Urinary bladder (tissue), 4 donors: ENCODE results near the gene RAP1B. TPM values are rescaled to one million over a fixed set of nuclear protein-coding genes. Genes with fewer than 3 reads are reported as not detected.
"Not testable (repeated sequence)": the region's sequence is repeated elsewhere in the genome, so short reads cannot be mapped to it uniquely, and the experiment has no call there.

Experiments used
- DNase-seq: peaks from one replicate; pipeline ENCODE4 v3.0.0-alpha.2; 2015; ENCODE audit errors: extremely low spot score
- H3K27ac ChIP-seq: one replicate; pipeline ENCODE4 v1.5.1; 2013; ENCODE audit warnings: low read depth, mild to moderate bottlenecking, moderate library complexity
- H3K36me3 ChIP-seq: one replicate; pipeline ENCODE4 v1.6.1; 2013; ENCODE audit warnings: mild to moderate bottlenecking, moderate library complexity; ENCODE audit not compliant: insufficient read depth
- H3K4me1 ChIP-seq: one replicate; pipeline ENCODE4 v1.6.1; 2013; ENCODE audit warnings: mild to moderate bottlenecking, moderate library complexity; ENCODE audit not compliant: insufficient read depth
- H3K4me3 ChIP-seq: one replicate; pipeline ENCODE4 v1.5.1; 2013; ENCODE audit warnings: low read depth, low read length
- WGBS: extraction: QIAGEN DNeasy Blood & Tissue Kit; methylation state at CpG from one replicate; pipeline ENCODE4 v1.1.7; 2013; 5-methylcytosine and 5-hydroxymethylcytosine counted together
- polyA plus RNA-seq: library from polyadenylated mRNA; stranded (reverse); fragments of 200-250 nt; gene quantifications from one replicate; pipeline ENCODE4 v1.2.3, GENCODE V29; 2013
- small RNA-seq: library from RNA; depleted of rRNA; stranded (forward); fragments of <200 nt; gene quantifications from one replicate; pipeline ENCODE3, GENCODE V24; 2014
- total RNA-seq: library from RNA; depleted of rRNA; stranded (reverse); fragments of >200 nt; gene quantifications from one replicate; pipeline ENCODE4 v1.2.3, GENCODE V29; 2014
- donor health status: healthy with polysubstance abuse.
- donor health status: healthy.

RAP1B gene
- total and polyA plus RNA-seq, 2 donors = 145 to 302 TPM

GRCh38 chr12:68671179-68671578 lies 60.5 kb downstream of the RAP1B start:
- no peak for DNase-seq
- H3K4me1 ChIP-seq = no peaks in the 10 kb centered on the region
- H3K27ac ChIP-seq = no peak overlapping the region
- 89% methylated on average over 4 of the region's 4 CpGs for WGBS
- H3K36me3 ChIP-seq = no peaks in the 10 kb centered on the region
- H3K4me3 ChIP-seq = no peak overlapping the region

GRCh38 chr12:68673788-68674187 lies 63.1 kb downstream of the RAP1B start:
- Histone ChIP-seq H3K4me1 (no peaks in the 10 kb centered on the region), H3K4me3 (no peak overlapping the region), H3K36me3 (no peaks in the 10 kb centered on the region), H3K27ac (no peak overlapping the region)
- no peak for DNase-seq
- WGBS = 76% methylated on average over 4 of the region's 4 CpGs

DNA sequence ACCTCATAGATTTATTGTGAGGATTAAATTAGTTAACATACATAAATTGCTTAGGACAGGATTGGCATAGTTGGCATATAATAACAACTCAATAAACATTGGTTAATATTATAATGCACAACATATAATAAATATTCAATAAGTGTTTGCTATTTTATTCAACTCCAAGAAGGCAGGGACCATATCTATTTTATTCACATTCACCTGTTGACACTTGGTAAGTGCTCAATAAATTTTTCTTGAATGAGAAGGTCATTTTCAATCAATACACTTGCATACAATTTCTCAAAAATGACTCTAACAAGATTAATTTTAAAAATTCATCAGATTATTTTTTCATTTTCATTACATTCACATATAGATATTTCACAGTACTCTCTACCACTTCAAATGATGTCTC lies 63.7 kb downstream of the RAP1B start:
- no peak for DNase-seq
- H3K4me3 ChIP-seq = no peak overlapping the region

GRCh38 chr12:68675101-68675842 lies 64.6 kb downstream of the RAP1B start:
- no peak for DNase-seq
- Histone ChIP-seq H3K36me3 (peaks cover 2% of the 10 kb centered on the region), H3K4me1 (no peaks in the 10 kb centered on the region), H3K27ac (no peak overlapping the region), H3K4me3 (no peak overlapping the region)
- 41% methylated on average over 5 of the region's 5 CpGs for WGBS

More for the DNA sequence above, 63.7 kb downstream of the RAP1B start:
- H3K27ac ChIP-seq = no peak overlapping the region
- H3K4me1 ChIP-seq = no peaks in the 10 kb centered on the region
- peaks cover 2% of the 10 kb centered on the region for H3K36me3 ChIP-seq

DNA sequence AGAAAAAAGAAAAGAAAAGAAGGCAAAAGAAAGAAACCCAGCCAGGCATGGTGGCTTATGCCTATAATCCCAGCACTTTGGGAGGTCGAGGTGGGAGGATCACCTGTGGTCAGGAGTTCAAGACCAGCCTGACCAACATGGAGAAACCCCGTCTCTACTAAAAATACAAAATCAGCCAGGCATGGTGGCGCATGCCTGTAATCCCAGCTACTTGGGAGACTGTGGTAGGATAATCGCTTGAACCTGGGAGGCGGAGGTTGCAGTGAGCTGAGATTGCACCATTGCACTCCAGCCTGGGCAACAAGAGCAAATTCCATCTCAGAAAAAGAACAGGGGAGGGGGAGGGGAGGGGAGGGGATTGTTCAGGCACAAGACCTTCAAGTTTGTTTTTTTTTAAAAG lies 66.2 kb downstream of the RAP1B start:
- not testable (repeated sequence) for H3K4me1 ChIP-seq, DNase-seq, H3K36me3 ChIP-seq, H3K27ac ChIP-seq, H3K4me3 ChIP-seq
- WGBS = 96% methylated on average over 5 of the region's 5 CpGs

GRCh38 chr12:68686262-68686594 lies 75.5 kb downstream of the RAP1B start:
- Histone ChIP-seq H3K4me1 (no peaks in the 10 kb centered on the region), H3K4me3 (peak overlapping the region; percentile 74), H3K27ac (peak overlapping the region; percentile 81), H3K36me3 (no peaks in the 10 kb centered on the region)
- 47% methylated on average over 3 of the region's 3 CpGs for WGBS
- DNase-seq = peak; percentile 5

DNA sequence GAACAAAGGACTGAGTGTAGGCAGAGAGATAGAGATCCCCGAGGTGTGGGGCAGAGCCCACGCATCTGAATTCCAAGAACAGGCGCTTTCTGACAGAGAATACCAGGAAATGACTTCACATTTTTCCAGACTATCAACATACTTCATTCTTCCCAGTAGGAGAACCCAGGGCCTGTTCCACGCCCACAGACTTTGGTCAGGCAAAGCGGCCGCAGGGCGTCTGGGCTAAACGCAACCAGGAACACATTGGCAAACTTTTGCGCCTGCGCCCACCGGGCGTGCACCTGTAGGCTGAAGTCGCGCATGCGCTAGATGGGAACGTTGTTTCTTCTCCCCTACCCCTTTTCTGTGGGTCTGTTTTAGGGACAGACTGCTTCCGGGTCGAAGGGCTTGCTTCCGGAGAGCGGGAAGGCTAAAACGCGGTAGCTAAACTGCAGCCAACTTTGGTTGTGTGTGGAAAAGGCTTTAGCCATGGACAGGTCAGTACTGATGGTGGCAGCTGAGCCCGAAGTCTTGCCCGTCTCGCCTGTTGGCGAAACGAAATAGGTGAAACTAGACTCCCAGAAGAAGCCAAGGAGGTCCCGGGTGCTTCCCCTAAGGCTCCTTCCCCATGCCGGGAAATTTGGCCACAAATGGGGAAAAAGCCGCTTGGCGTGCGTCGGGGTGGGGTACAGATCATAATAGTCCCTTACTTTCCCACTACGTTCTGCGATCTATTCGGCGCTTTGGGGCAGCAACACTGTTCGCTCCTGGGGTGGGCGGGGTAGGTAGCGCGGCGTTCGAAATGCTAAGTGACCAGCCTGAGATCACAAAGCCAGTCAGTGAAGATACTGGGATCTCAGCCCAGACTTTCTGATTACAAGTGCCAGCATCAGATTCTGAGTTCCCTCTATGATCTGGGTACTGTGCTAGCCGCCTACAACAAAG lies 76.2 kb downstream of the RAP1B start, which contains the start of gene NUP107:
NUP107 (plus strand) TSS at position 384 of the 927 bp plus-strand sequence; CDS start at position 472, 88 bp downstream.
- no peaks in the 10 kb centered on the region for H3K4me1 ChIP-seq
- peak; percentile 97 for DNase-seq
- under 1% methylated on average over 44 of the region's 44 CpGs for WGBS
- H3K4me3 ChIP-seq = peak within 1 kb of the TSS; percentile 74
- H3K27ac ChIP-seq = peak within 1 kb of the TSS; percentile 81
- peaks cover 1% of the 10 kb centered on the region for H3K36me3 ChIP-seq

GRCh38 chr12:68695454-68695853 lies 84.8 kb downstream of the RAP1B start:
- Histone ChIP-seq H3K36me3 (peaks cover 4% of the 10 kb centered on the region), H3K27ac (no peak overlapping the region), H3K4me1 (no peaks in the 10 kb centered on the region), H3K4me3 (no peak overlapping the region)
- no peak for DNase-seq

DNA sequence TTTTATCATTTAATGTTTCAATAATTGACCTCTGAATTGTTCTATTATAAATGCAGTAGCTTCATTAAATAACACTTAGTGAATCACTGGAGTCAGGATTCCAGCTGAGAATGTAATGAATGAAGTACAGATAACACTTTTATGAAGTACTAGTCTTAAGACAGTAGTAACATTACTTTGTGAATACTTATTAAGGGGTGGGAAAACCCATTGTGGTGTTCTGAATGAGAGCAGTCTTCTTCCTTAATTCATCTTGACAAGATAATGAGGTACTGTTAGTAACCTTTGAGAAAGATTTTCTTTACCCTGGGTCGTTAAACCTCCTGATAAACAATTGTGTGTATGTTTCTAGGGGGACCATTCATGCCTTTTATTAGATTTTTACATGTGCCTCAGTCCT lies 88.8 kb downstream of the RAP1B start:
- WGBS = 84% methylated on average over 1 of the region's 1 CpG
- no peak overlapping the region for H3K27ac ChIP-seq
- no peaks in the 10 kb centered on the region for H3K4me1 ChIP-seq
- peaks cover 2% of the 10 kb centered on the region for H3K36me3 ChIP-seq
- DNase-seq = no peak
- H3K4me3 ChIP-seq = no peak overlapping the region

Small RNAs within 50 kb of the gene (small RNA-seq; reads per million reads assigned to genes)
- gene RF00017 (not detected), gene SNORA70G (not detected)

Other genes with a start within 250 kb of the RAP1B start
- gene NUP107, start 76.1 kb downstream of the RAP1B start, total RNA-seq = 85.9 TPM
- gene NUP107, start 76.1 kb downstream of the RAP1B start, polyA plus RNA-seq = 19.4 TPM
- 9.0 TPM for gene SLC35E3, start 135.3 kb downstream of the RAP1B start, total RNA-seq
- 4.5 TPM for gene SLC35E3, start 135.3 kb downstream of the RAP1B start, polyA plus RNA-seq
- 98.0 TPM for gene MDM2, start 197.3 kb downstream of the RAP1B start, total RNA-seq
- 14.9 TPM for gene MDM2, start 197.3 kb downstream of the RAP1B start, polyA plus RNA-seq